H1 (cell line): ENCODE results near the gene MGLL. TPM values are rescaled to one million over a fixed set of nuclear protein-coding genes. Genes with fewer than 3 reads are reported as not detected.

ENCODE experiments used
- KDM5A ChIP-seq: fragments of 200-600 bp; IDR thresholded peaks from 2 replicates; pipeline ENCODE4 v1.7.1; 2012; ENCODE audit warnings: mild to moderate bottlenecking, low read length, inconsistent platforms, mixed read lengths
- TAF7 ChIP-seq: optimal IDR thresholded peaks from 2 replicates; pipeline ENCODE3; 2011; ENCODE audit warnings: low read depth, mild to moderate bottlenecking, inconsistent platforms, low read length, moderate library complexity, borderline replicate concordance
- polyA plus RNA-seq, 7 experiments: library from polyadenylated mRNA; depleted of rRNA in 3 of 7; stranded (reverse) in 5 of 7; unstranded in 2 of 7; fragments of >200 nt in 5 of 7; fragments of 200-250 nt in 2 of 7; gene quantifications; 1 replicate in 5 of 7; 2 replicates in 1 of 7; 4 replicates in 1 of 7; pipeline versions ENCODE4 v1.2.1 to v1.2.3, GENCODE V29; 2011 to 2013; ENCODE audit warnings: missing spikeins in 2 of 7, mixed read lengths in 2 of 7
- total RNA-seq: library from RNA; stranded (reverse); fragmentation: NEBNext Ultra II Directional; extraction: Animal tissue kit (Norgen Biotek cat#: 25700); gene quantifications from 2 replicates; pipeline ENCODE4 v1.2.1, GENCODE V29; 2021
- TF ChIP-seq, protein P1 (sequence below), 3 experiments: IDR thresholded peaks; 1 replicate in 2 of 3; 2 replicates in 1 of 3; pipeline versions ENCODE4 v1.5.1 to v1.6.1; 2011; ENCODE audit warnings: low read length in 3 of 3, mild to moderate bottlenecking in 3 of 3, inconsistent platforms in 2 of 3, low read depth in 1 of 3, moderate library complexity in 1 of 3; ENCODE audit not compliant: insufficient read depth in 1 of 3; ENCODE audit errors: control extremely low read depth in 1 of 3

The MGLL gene
- total and polyA plus RNA-seq, 2 of the 8 experiments (the other 6 are each of a cell fraction or from before 2014, with no cell fraction given) = 0.05 to 0.34 TPM

DNA sequence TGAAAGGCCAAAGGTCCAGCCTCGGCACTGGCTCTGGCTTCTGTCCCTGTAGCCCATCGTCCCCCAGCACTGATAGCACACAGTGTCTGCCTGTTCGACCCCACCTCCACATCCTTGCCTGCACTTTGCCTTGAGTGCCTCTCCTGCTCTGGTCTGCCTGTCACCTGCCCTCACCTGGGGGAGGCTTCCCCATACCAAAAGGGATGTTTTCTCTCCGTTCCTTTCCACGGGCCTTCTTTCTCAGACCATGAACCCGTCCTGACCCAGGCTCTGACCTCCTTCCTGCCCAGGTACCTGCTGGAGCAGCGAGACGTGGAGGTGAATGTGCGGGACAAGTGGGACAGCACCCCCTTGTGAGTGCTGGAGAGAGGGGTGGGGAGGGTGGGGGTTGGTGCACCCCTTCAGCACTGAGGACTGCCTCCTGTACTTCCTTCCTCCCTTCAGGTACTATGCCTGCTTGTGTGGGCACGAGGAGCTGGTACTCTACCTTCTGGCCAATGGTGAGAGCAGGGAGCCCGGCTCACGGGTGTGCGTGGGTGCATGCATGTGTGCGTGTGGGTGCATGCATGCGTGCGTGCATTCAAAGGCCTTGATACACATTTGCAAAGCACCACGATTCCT lies 148.1 kb downstream of the MGLL start (continued):
- TF ChIP-seq, protein P1, sequence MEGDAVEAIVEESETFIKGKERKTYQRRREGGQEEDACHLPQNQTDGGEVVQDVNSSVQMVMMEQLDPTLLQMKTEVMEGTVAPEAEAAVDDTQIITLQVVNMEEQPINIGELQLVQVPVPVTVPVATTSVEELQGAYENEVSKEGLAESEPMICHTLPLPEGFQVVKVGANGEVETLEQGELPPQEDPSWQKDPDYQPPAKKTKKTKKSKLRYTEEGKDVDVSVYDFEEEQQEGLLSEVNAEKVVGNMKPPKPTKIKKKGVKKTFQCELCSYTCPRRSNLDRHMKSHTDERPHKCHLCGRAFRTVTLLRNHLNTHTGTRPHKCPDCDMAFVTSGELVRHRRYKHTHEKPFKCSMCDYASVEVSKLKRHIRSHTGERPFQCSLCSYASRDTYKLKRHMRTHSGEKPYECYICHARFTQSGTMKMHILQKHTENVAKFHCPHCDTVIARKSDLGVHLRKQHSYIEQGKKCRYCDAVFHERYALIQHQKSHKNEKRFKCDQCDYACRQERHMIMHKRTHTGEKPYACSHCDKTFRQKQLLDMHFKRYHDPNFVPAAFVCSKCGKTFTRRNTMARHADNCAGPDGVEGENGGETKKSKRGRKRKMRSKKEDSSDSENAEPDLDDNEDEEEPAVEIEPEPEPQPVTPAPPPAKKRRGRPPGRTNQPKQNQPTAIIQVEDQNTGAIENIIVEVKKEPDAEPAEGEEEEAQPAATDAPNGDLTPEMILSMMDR (IDR thresholded peaks at IDR 0.05; ENCODE audit: control extremely low read depth in 1 of 3, insufficient read depth in 1 of 3, low read depth in 1 of 3, low read length in 3 of 3) = no peak
- TF ChIP-seq TAF7 (no peak), KDM5A (no peak)
